ENCODE data around the gene TAGLN. TPM values are rescaled to one million over a fixed set of nuclear protein-coding genes. Genes with fewer than 3 reads are reported as not detected.

Gene TAGLN
- total RNA-seq, 1 donor from 2014 or later = 5.8 TPM

- intact Hi-C loops (cut with micrococcal nuclease) = loop anchor here (1.0 to 5.0 kb wide), 7 partner anchors 52 to 1342 kb away; partner anchors contain the start of genes ARCN1, PAFAH1B2 and SIDT2
Measured at GRCh38 chr11:117229931-117230285, 30.7 kb downstream of the TAGLN start.

GRCh38 chr11:117230286-117230961 is 31.3 kb downstream of the TAGLN start:
- intact Hi-C loops (cut with micrococcal nuclease) = loop anchor here (1.0 to 5.0 kb wide), 7 partner anchors 52 to 1342 kb away; partner anchors contain the start of genes ARCN1, PAFAH1B2 and SIDT2

GRCh38 chr11:117230999-117231841 is 32.0 kb downstream of the TAGLN start:
- intact Hi-C loops (cut with micrococcal nuclease) = loop anchor here (1.0 to 5.0 kb wide), 7 partner anchors 53 to 1341 kb away; partner anchors contain the start of genes ARCN1, PAFAH1B2 and SIDT2

- intact Hi-C loops (cut with micrococcal nuclease) = loop anchor here (1.0 to 5.0 kb wide), 5 partner anchors 458 to 1341 kb away; partner anchors contain the start of gene ARCN1
Measured at GRCh38 chr11:117231842-117232091, 32.6 kb downstream of the TAGLN start, which contains the start of gene PCSK7. TSS of gene PCSK7 (minus strand) at chr11:117232073. CDS start at chr11:117229844, 2,229 bp downstream.

GRCh38 chr11:117232092-117232878 is 33.1 kb downstream of the TAGLN start, which contains the start of gene RNF214:
TSS of gene RNF214 (plus strand) at chr11:117232671. CDS start at chr11:117234273, 1,602 bp downstream.
- intact Hi-C loops (cut with micrococcal nuclease) = loop anchor here (1.0 to 5.0 kb wide), 4 partner anchors 459 to 1340 kb away; partner anchors contain the start of gene ARCN1

- intact Hi-C loops (cut with micrococcal nuclease) = loop anchor here (1.0 to 5.0 kb wide), 5 partner anchors 95 to 1339 kb away; partner anchors contain the start of gene ARCN1
Measured at GRCh38 chr11:117232911-117233409, 33.8 kb downstream of the TAGLN start.

- intact Hi-C loops (cut with micrococcal nuclease) = no loop called here
Measured at GRCh38 chr11:117238221-117238620, 39.1 kb downstream of the TAGLN start.

- intact Hi-C loops (cut with micrococcal nuclease) = no loop called here
Measured at GRCh38 chr11:117239295-117239694, 40.1 kb downstream of the TAGLN start.

GRCh38 chr11:117248341-117248740 is 49.2 kb downstream of the TAGLN start:
- intact Hi-C loops (cut with micrococcal nuclease) = loop anchor here (5.0 kb wide), 1 partner anchor 79 kb away; the partner anchor contains the start of gene CEP164

GRCh38 chr11:117249571-117249970 is 50.4 kb downstream of the TAGLN start:
- intact Hi-C loops (cut with micrococcal nuclease) = loop anchor here (5.0 kb wide), 1 partner anchor 78 kb away; the partner anchor contains the start of gene CEP164

GRCh38 chr11:117251506-117251905 is 52.3 kb downstream of the TAGLN start:
- intact Hi-C loops (cut with micrococcal nuclease) = no loop called here

- intact Hi-C loops (cut with micrococcal nuclease) = no loop called here
Measured at GRCh38 chr11:117255966-117256365, 56.8 kb downstream of the TAGLN start.

- intact Hi-C loops (cut with micrococcal nuclease) = no loop called here
Measured at GRCh38 chr11:117256573-117256972, 57.4 kb downstream of the TAGLN start.

Other genes with a start within 250 kb of the TAGLN start
- 40.0 and 43.7 TPM in 2 replicates for gene SIK3, start 100.9 kb upstream of the TAGLN start, total RNA-seq
- gene PAFAH1B2, start 55.1 kb upstream of the TAGLN start, total RNA-seq = 52.9 and 63.2 TPM in 2 replicates
- 29.2 and 31.8 TPM in 2 replicates for gene SIDT2, start 20.6 kb upstream of the TAGLN start, total RNA-seq
- 180 and 187 TPM in 2 replicates for gene PCSK7, start 32.7 kb downstream of the TAGLN start, total RNA-seq
- gene RNF214, start 33.3 kb downstream of the TAGLN start, total RNA-seq = 17.2 and 22.6 TPM in 2 replicates
- 4.3 and 6.1 TPM in 2 replicates for gene BACE1-AS, start 92.0 kb downstream of the TAGLN start, total RNA-seq
- gene BACE1, start 116.9 kb downstream of the TAGLN start, total RNA-seq = 0.41 and 0.47 TPM in 2 replicates
- 32.8 and 33.8 TPM in 2 replicates for gene CEP164, start 128.5 kb downstream of the TAGLN start, total RNA-seq

Data from T-helper 1 cell treated with Interleukin-12 subunit alpha and Interleukin-12 subunit beta and Interleukin-4 antibody, amounts not matched to agents 30 ng/mL and 1 ng/mL, for 36 hours (primary cell).